Left cardiac atrium (tissue), 4 donors: ENCODE results near the gene MACROD2. TPM values are rescaled to one million over a fixed set of nuclear protein-coding genes. Genes with fewer than 3 reads are reported as not detected.
A peak's percentile ranks its signal among the peaks of the same experiment; 100 is the strongest.

ENCODE experiments used
- ATAC-seq, 2 donors: fragments of 200-7000 bp; cut with Tn5 transposase; one replicate each; pipeline ENCODE4 v1.9.1; 2020; ENCODE audit warnings: mild to moderate bottlenecking in 2 of 2, moderate library complexity in 2 of 2
- DNase-seq: peaks from one replicate; pipeline ENCODE4 v3.0.0-alpha.2; 2020
- intact Hi-C, 2 donors: fragments of 100-400 bp; cut with DNase I; formaldehyde crosslinking; loops; one replicate each; pipeline versions ENCODE4 v1.14.1 to v1.15.1; 2022 to 2023
- total RNA-seq, 2 donors: library from RNA; stranded (reverse); fragmentation: NEBNext Ultra II Directional; extraction: Animal tissue kit (Norgen Biotek cat#: 25700); gene quantifications; one replicate each; pipeline ENCODE4 v1.2.1, GENCODE V29; 2021
- donor health status: DM: no; HTN: yes; CAD: no.
- donor health status: DM: no; HTN: yes; CAD: no; lungs with severe emphysema.
- donor health status: DM: yes; HTN: yes; CAD: no.
- donor health status: Dilated cardiomyopathy.

MACROD2 gene
- total RNA-seq, 2 donors from 2014 or later, result 1.3 to 2.6 TPM

GRCh38 chr20:15703171-15703911 is 1708.0 kb downstream of the MACROD2 start:
- DNase-seq (no peak), ATAC-seq (peak in 1 of 2 donors; percentile 56)
- intact Hi-C loops, result loop anchor here in 1 of 2 donors (10.0 kb wide), 1 partner anchor 771 kb away; no protein-coding TSS in a partner anchor

GRCh38 chr20:15705975-15706374 is 1710.7 kb downstream of the MACROD2 start:
- no peak for ATAC-seq
- intact Hi-C loops, result loop anchor here in 1 of 2 donors (10.0 kb wide), 1 partner anchor 769 kb away; no protein-coding TSS in a partner anchor

GRCh38 chr20:15706719-15707118 is 1711.4 kb downstream of the MACROD2 start:
- intact Hi-C loops, result loop anchor here in 1 of 2 donors (10.0 kb wide), 1 partner anchor 768 kb away; no protein-coding TSS in a partner anchor
- ATAC-seq, result no peak

More at GRCh38 chr20:15705975-15706374, 1710.7 kb downstream of the MACROD2 start:
- no peak for DNase-seq

GRCh38 chr20:15708984-15709598 is 1713.8 kb downstream of the MACROD2 start:
- peak in 1 of 2 donors; percentile 47 for ATAC-seq
- DNase-seq, result peak; percentile 33
- intact Hi-C loops, result loop anchor here in 1 of 2 donors (10.0 kb wide), 1 partner anchor 766 kb away; no protein-coding TSS in a partner anchor

More at GRCh38 chr20:15706719-15707118, 1711.4 kb downstream of the MACROD2 start:
- no peak for DNase-seq

GRCh38 chr20:15710636-15711035 is 1715.3 kb downstream of the MACROD2 start:
- no peak for DNase-seq
- no peak for ATAC-seq
- intact Hi-C loops, result no loop called here

- intact Hi-C loops, result no loop called here
- DNase-seq (no peak), ATAC-seq (no peak)
Measured at GRCh38 chr20:15711177-15711576, 1715.9 kb downstream of the MACROD2 start.

GRCh38 chr20:15716256-15716655 is 1720.9 kb downstream of the MACROD2 start:
- DNase-seq (no peak), ATAC-seq (no peak)
- intact Hi-C loops, result no loop called here

GRCh38 chr20:15726416-15726815 is 1731.1 kb downstream of the MACROD2 start:
- no peak for ATAC-seq
- intact Hi-C loops, result no loop called here
- DNase-seq, result no peak

- intact Hi-C loops, result no loop called here
- no peak for DNase-seq
- ATAC-seq, result no peak
Measured at GRCh38 chr20:15734052-15734451, 1738.7 kb downstream of the MACROD2 start.

- no peak for ATAC-seq
- intact Hi-C loops, result no loop called here
Measured at GRCh38 chr20:15739035-15739434, 1743.7 kb downstream of the MACROD2 start.

GRCh38 chr20:15740046-15740775 is 1744.9 kb downstream of the MACROD2 start:
- ATAC-seq, result no peak
- DNase-seq, result no peak
- intact Hi-C loops, result no loop called here

More at GRCh38 chr20:15739035-15739434, 1743.7 kb downstream of the MACROD2 start:
- DNase-seq, result no peak

- intact Hi-C loops, result no loop called here
- ATAC-seq, result no peak
- DNase-seq, result no peak
Measured at GRCh38 chr20:15742087-15742486, 1746.8 kb downstream of the MACROD2 start.

GRCh38 chr20:15742627-15743026 is 1747.3 kb downstream of the MACROD2 start:
- ATAC-seq (no peak), DNase-seq (no peak)
- intact Hi-C loops, result no loop called here

GRCh38 chr20:15756002-15756753 is 1760.9 kb downstream of the MACROD2 start:
- DNase-seq (no peak), ATAC-seq (no peak)
- intact Hi-C loops, result no loop called here

- intact Hi-C loops, result no loop called here
- DNase-seq (no peak), ATAC-seq (no peak)
Measured at GRCh38 chr20:15756754-15757115, 1761.4 kb downstream of the MACROD2 start.

GRCh38 chr20:15759594-15759993 is 1764.3 kb downstream of the MACROD2 start:
- DNase-seq, result no peak
- no peak for ATAC-seq

GRCh38 chr20:15760001-15760621 is 1764.8 kb downstream of the MACROD2 start:
- DNase-seq, result no peak

More at GRCh38 chr20:15759594-15759993, 1764.3 kb downstream of the MACROD2 start:
- intact Hi-C loops, result no loop called here

GRCh38 chr20:15763366-15763765 is 1768.0 kb downstream of the MACROD2 start:
- intact Hi-C loops, result no loop called here
- DNase-seq (no peak), ATAC-seq (no peak)

More at GRCh38 chr20:15760001-15760621, 1764.8 kb downstream of the MACROD2 start:
- intact Hi-C loops, result no loop called here
- ATAC-seq, result no peak
